ENCODE data around the gene SOD1.

The SOD1 gene

DNA sequence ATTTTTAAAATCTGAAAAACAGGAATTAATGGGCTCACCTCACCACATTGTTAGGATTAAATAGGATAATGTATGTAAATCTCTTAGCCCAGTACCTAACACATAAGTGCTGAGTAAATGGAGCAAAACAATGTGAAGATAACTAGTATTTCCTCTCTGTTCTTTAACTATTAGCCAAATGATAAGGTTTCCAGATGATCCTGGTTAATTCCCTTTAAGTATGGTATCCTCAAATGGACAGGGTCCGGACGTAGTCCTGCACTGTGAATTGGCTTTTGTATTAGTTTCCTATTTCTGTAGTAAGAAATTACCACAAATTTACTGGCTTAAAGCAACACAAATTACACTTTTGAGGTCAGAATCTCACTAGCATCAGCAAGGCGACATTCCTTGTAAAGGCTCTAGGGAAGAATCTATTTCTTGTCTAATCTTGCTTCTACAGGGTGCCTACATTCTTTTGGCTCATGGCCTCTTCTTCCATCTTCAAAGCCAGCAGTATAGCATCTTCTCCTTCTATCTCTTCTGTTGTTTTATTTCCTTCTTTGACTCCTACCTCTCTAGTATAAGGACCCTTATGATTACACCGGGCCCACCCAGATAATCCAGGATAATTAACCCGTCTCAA is 55.4 kb downstream of the SOD1 start:
- Histone ChIP-seq H3K27ac (ENCODE audit: poor library complexity, severe bottlenecking) (no peak overlapping the region), H3K4me3 (ENCODE audit: severe bottlenecking) (no peak overlapping the region), H3K36me3 (ENCODE audit: low read depth) (no peaks in the 10 kb centered on the region), H3K27me3 (ENCODE audit: insufficient read depth, poor library complexity, severe bottlenecking) (no peaks in the 10 kb centered on the region), H3K9me3 (ENCODE audit: severe bottlenecking) (no peaks in the 10 kb centered on the region), H3K4me1 (ENCODE audit: insufficient read depth, poor library complexity, severe bottlenecking) (peaks cover 14% of the 10 kb centered on the region)
- DNase-seq (ENCODE audit: low spot score) (no peak), ATAC-seq (ENCODE audit: low read depth) (peak; percentile 41; the same call in 2 of the 3 replicates)
- no peak for TF ChIP-seq CTCF (IDR thresholded peaks at IDR 0.05; ENCODE audit: poor library complexity, severe bottlenecking)

- DNase-seq (ENCODE audit: low spot score) (no peak), ATAC-seq (ENCODE audit: low read depth) (no peak)
- H3K4me1 ChIP-seq (ENCODE audit: insufficient read depth, poor library complexity, severe bottlenecking): peaks cover 14% of the 10 kb centered on the region
- H3K27ac ChIP-seq (ENCODE audit: poor library complexity, severe bottlenecking): no peak overlapping the region
- TF ChIP-seq CTCF (IDR thresholded peaks at IDR 0.05; ENCODE audit: poor library complexity, severe bottlenecking): no peak
- no peak overlapping the region for H3K4me3 ChIP-seq (ENCODE audit: severe bottlenecking)
- H3K36me3 ChIP-seq (ENCODE audit: low read depth): no peaks in the 10 kb centered on the region
- no peaks in the 10 kb centered on the region for H3K9me3 ChIP-seq (ENCODE audit: severe bottlenecking)
- H3K27me3 ChIP-seq (ENCODE audit: insufficient read depth, poor library complexity, severe bottlenecking): no peaks in the 10 kb centered on the region
Observed at GRCh38 chr21:31716106-31716505, 56.6 kb downstream of the SOD1 start.

Data from RWPE2 (cell line).